ENCODE measurements around the gene NSMCE4A. TPM values are rescaled to one million over a fixed set of nuclear protein-coding genes. Genes with fewer than 3 reads are reported as not detected.
"Not testable (repeated sequence)": the region's sequence is repeated elsewhere in the genome, so short reads cannot be mapped to it uniquely, and the experiment has no call there.

NSMCE4A gene
- total RNA-seq, 2 experiments from 2014 or later: 34.2 to 36.5 TPM

GRCh38 chr10:121941532-121941931 lies 33.5 kb downstream of the NSMCE4A start:
- H3K9me3 ChIP-seq (ENCODE audit: control insufficient read depth in 1 of 2, insufficient read depth in 1 of 2, low read length in 2 of 2): no peaks in the 10 kb centered on the region
- DNase-seq: no peak
- Mint-ChIP-seq H3K4me1 (ENCODE audit: low read depth) (no peaks in the 10 kb centered on the region), H3K4me3 (no peak overlapping the region), H3K27me3 (peaks cover 27% of the 10 kb centered on the region), H3K36me3 (ENCODE audit: low read depth) (no peaks in the 10 kb centered on the region), H3K9me3 (no peaks in the 10 kb centered on the region), H3K27ac (no peak overlapping the region)
- ChIA-PET CTCF (no interaction called here), POLR2A (no interaction called here)
- peaks cover 0 to 1% of the 10 kb centered on the region in 2 experiments for H3K27me3 ChIP-seq (ENCODE audit: control insufficient read depth in 1 of 2, insufficient read depth in 2 of 2, low read length in 2 of 2)
- no peak overlapping the region for H3K4me3 ChIP-seq (ENCODE audit: low read length)
- no peaks in the 10 kb centered on the region for H3K4me1 ChIP-seq (ENCODE audit: insufficient read depth, low read length)
- H3K27ac ChIP-seq (ENCODE audit: low read depth in 1 of 2, low read length in 2 of 2): no peak overlapping the region
- TF ChIP-seq, protein P1, sequence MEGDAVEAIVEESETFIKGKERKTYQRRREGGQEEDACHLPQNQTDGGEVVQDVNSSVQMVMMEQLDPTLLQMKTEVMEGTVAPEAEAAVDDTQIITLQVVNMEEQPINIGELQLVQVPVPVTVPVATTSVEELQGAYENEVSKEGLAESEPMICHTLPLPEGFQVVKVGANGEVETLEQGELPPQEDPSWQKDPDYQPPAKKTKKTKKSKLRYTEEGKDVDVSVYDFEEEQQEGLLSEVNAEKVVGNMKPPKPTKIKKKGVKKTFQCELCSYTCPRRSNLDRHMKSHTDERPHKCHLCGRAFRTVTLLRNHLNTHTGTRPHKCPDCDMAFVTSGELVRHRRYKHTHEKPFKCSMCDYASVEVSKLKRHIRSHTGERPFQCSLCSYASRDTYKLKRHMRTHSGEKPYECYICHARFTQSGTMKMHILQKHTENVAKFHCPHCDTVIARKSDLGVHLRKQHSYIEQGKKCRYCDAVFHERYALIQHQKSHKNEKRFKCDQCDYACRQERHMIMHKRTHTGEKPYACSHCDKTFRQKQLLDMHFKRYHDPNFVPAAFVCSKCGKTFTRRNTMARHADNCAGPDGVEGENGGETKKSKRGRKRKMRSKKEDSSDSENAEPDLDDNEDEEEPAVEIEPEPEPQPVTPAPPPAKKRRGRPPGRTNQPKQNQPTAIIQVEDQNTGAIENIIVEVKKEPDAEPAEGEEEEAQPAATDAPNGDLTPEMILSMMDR (IDR thresholded peaks at IDR 0.05): no peak
- intact Hi-C loops (cut with DNase I, micrococcal nuclease): no loop called here
- no peak for ATAC-seq (ENCODE audit: poor library complexity)
- no peaks in the 10 kb centered on the region for H3K36me3 ChIP-seq (ENCODE audit: insufficient read depth, low read length)

GRCh38 chr10:121936295-121936694 lies 38.7 kb downstream of the NSMCE4A start:
- no peak for DNase-seq
- Mint-ChIP-seq H3K27me3 (peaks cover 16% of the 10 kb centered on the region), H3K4me3 (no peak overlapping the region), H3K27ac (no peak overlapping the region), H3K9me3 (no peaks in the 10 kb centered on the region), H3K4me1 (ENCODE audit: low read depth) (no peaks in the 10 kb centered on the region), H3K36me3 (ENCODE audit: low read depth) (no peaks in the 10 kb centered on the region)
- TF ChIP-seq, protein P1 (IDR thresholded peaks at IDR 0.05): no peak
- ChIA-PET CTCF (interaction anchor here (1.1 to 1.3 kb wide), 2 partner anchors 36 to 1062 kb away, joined by 3 read pairs; no protein-coding TSS in a partner anchor), POLR2A (no interaction called here)
- H3K9me3 ChIP-seq (ENCODE audit: control insufficient read depth in 1 of 2, insufficient read depth in 1 of 2, low read length in 2 of 2): no peaks in the 10 kb centered on the region
- H3K4me3 ChIP-seq (ENCODE audit: low read length): no peak overlapping the region
- H3K27ac ChIP-seq (ENCODE audit: low read depth in 1 of 2, low read length in 2 of 2): no peak overlapping the region
- peaks cover 0 to 2% of the 10 kb centered on the region in 2 experiments for H3K27me3 ChIP-seq (ENCODE audit: control insufficient read depth in 1 of 2, insufficient read depth in 2 of 2, low read length in 2 of 2)
- intact Hi-C loops (cut with DNase I, micrococcal nuclease): no loop called here
- no peaks in the 10 kb centered on the region for H3K36me3 ChIP-seq (ENCODE audit: insufficient read depth, low read length)
- no peak for ATAC-seq (ENCODE audit: poor library complexity)
- H3K4me1 ChIP-seq (ENCODE audit: insufficient read depth, low read length): no peaks in the 10 kb centered on the region

DNA sequence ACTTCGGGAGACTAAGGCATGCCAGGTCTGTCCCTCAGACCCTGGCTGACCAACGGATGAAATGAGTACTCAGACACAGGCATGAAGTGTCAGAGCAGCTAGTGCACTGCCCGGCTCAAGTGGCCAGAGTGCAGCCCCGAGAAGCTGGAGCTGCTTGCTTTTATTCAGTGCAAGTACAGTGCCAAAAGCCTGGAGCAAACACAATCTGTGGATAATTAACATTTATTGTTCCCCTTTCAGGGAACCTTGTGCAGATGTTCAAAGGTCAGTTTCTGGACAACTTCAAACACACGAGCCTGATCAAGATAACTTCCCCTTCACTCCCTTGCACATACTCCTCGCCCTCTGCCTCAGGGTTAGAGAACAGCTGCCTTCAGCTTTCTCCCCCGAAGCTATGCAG lies 39.3 kb downstream of the NSMCE4A start:
- H3K9me3 Mint-ChIP-seq: no peaks in the 10 kb centered on the region
- Histone ChIP-seq H3K4me1 (ENCODE audit: insufficient read depth, low read length) (no peaks in the 10 kb centered on the region), H3K27ac (ENCODE audit: low read depth in 1 of 2, low read length in 2 of 2) (no peak overlapping the region), H3K36me3 (ENCODE audit: insufficient read depth, low read length) (no peaks in the 10 kb centered on the region), H3K27me3 (ENCODE audit: control insufficient read depth in 1 of 2, insufficient read depth in 2 of 2, low read length in 2 of 2) (peaks cover 0 to 2% of the 10 kb centered on the region in 2 experiments), H3K9me3 (ENCODE audit: control insufficient read depth in 1 of 2, insufficient read depth in 1 of 2, low read length in 2 of 2) (no peaks in the 10 kb centered on the region), H3K4me3 (ENCODE audit: low read length) (no peak overlapping the region)
- CTCF ChIA-PET: no interaction called here
- TF ChIP-seq, protein P1 (IDR thresholded peaks at IDR 0.05): no peak
- DNase-seq: no peak
- peaks cover 12% of the 10 kb centered on the region for H3K27me3 Mint-ChIP-seq
- no peak for ATAC-seq (ENCODE audit: poor library complexity)
- no peak overlapping the region for H3K27ac Mint-ChIP-seq
- no peaks in the 10 kb centered on the region for H3K36me3 Mint-ChIP-seq (ENCODE audit: low read depth)
- intact Hi-C loops (cut with DNase I, micrococcal nuclease): no loop called here
- H3K4me3 Mint-ChIP-seq: no peak overlapping the region
- POLR2A ChIA-PET: no interaction called here
- H3K4me1 Mint-ChIP-seq (ENCODE audit: low read depth): peaks cover 3% of the 10 kb centered on the region

GRCh38 chr10:121930268-121931085 lies 44.5 kb downstream of the NSMCE4A start:
- H3K27me3 Mint-ChIP-seq; DNase-seq; H3K4me1 ChIP-seq (ENCODE audit: insufficient read depth, low read length); H3K4me3 ChIP-seq (ENCODE audit: low read length); H3K9me3 Mint-ChIP-seq; H3K36me3 Mint-ChIP-seq (ENCODE audit: low read depth); H3K9me3 ChIP-seq (ENCODE audit: control insufficient read depth in 1 of 2, insufficient read depth in 1 of 2, low read length in 2 of 2); ATAC-seq (ENCODE audit: poor library complexity); POLR2A ChIA-PET; H3K36me3 ChIP-seq (ENCODE audit: insufficient read depth, low read length); CTCF ChIA-PET; intact Hi-C loops (cut with DNase I, micrococcal nuclease); H3K27ac ChIP-seq (ENCODE audit: low read depth in 1 of 2, low read length in 2 of 2); H3K27me3 ChIP-seq (ENCODE audit: control insufficient read depth in 1 of 2, insufficient read depth in 2 of 2, low read length in 2 of 2): not testable (repeated sequence)
- H3K4me1 Mint-ChIP-seq (ENCODE audit: low read depth): peaks cover 26% of the 10 kb centered on the region
- H3K4me3 Mint-ChIP-seq: peak overlapping the region; percentile 65
- H3K27ac Mint-ChIP-seq: peak overlapping the region; percentile 92

DNA sequence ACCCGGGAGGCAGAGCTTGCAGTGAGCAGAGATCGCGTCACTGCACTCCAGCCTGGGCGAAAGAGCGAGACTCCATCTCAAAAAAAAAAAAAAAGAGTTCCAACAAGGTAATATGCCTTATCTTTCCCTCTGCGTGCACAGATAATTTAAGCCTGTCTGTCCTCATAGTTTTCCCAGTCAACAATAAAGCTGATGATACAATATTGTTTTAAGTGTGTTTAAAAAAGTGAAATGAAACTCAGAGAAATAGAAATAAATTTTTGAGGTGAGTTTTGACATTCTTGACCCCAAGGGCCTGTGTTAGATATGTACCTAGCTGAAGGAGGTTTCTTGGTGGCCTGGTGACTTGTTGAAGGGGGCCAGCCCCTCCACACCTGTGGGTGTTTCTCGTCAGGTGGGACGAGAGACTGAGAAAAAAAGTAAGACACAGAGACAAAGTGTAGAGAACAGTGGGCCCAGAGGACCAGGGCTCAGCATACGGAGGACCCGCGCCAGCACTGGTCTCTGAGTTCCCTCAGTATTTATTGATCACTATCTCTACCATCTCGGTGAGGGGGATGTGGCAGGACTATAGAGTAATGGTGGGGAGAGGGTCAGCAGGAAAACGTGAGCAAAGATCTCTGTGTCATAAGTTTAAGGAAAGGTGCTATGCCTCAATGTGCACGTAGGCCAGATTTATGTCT lies 45.3 kb downstream of the NSMCE4A start:
- H3K9me3 Mint-ChIP-seq; H3K27me3 Mint-ChIP-seq; H3K36me3 ChIP-seq (ENCODE audit: insufficient read depth, low read length); H3K4me3 ChIP-seq (ENCODE audit: low read length); H3K36me3 Mint-ChIP-seq (ENCODE audit: low read depth); H3K27me3 ChIP-seq (ENCODE audit: control insufficient read depth in 1 of 2, insufficient read depth in 2 of 2, low read length in 2 of 2); ATAC-seq (ENCODE audit: poor library complexity); CTCF ChIA-PET; POLR2A ChIA-PET; H3K9me3 ChIP-seq (ENCODE audit: control insufficient read depth in 1 of 2, insufficient read depth in 1 of 2, low read length in 2 of 2); H3K27ac ChIP-seq (ENCODE audit: low read depth in 1 of 2, low read length in 2 of 2); DNase-seq: not testable (repeated sequence)
- intact Hi-C loops (cut with DNase I, micrococcal nuclease): loop anchor here in 1 of 2 experiments (5.0 to 10.0 kb wide), 2 partner anchors 1025 to 1078 kb away; partner anchors contain the start of genes ACADSB, C10orf88 and IKZF5
- Mint-ChIP-seq H3K4me1 (ENCODE audit: low read depth) (peaks cover 32% of the 10 kb centered on the region), H3K4me3 (peak overlapping the region; percentile 96), H3K27ac (peak overlapping the region; percentile 92)
- peaks cover 11% of the 10 kb centered on the region for H3K4me1 ChIP-seq (ENCODE audit: insufficient read depth, low read length)

Measured in CD4-positive, alpha-beta T cell (primary cell).